Measurements from ENCODE around the gene UCHL3. TPM values are rescaled to one million over a fixed set of nuclear protein-coding genes. Genes with fewer than 3 reads are reported as not detected.
A peak's percentile ranks its signal among the peaks of the same experiment; 100 is the strongest.

The UCHL3 gene
- total RNA-seq, 1 donor from 2014 or later: 66.5 TPM

DNA sequence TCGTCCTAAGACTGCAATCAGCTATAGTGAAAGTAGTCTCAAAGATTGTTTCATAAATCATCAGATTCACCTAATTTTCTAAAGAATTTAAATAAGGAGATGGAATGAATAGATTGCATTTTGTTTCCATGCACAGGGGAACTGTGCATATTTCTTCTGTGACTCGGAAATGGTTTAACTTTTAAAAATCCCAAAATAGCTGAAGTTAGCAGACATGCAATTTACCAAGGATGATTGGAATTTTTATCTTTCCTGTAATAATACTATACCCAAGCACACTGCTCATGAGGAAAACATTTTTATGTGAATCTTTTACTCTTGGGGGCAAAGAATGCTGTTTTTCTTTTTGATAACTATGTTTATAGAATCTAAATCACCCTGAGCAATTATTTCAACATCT lies 71.6 kb downstream of the UCHL3 start:
- no peak for DNase-seq (ENCODE audit: low read depth)

DNA sequence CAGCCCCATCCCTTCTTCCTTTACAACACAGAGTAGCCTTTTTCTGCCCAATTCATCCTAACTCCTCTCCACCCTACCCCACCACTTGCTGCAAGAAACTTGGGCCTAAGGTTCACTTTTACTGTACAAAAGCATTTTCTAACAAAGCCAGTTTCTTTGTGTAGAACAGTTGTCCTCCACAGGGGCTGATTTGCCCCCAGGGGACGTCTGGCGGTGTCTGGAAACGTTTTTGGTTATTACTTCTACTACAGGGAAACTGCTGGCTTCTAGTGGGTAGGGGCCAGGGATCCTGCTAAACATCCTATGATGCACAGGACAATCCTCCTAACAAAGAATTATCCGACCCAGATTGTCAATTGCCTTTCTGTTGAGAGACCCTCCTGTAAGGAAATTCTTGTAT lies 79.2 kb downstream of the UCHL3 start:
- no peak for DNase-seq (ENCODE audit: low read depth)

DNA sequence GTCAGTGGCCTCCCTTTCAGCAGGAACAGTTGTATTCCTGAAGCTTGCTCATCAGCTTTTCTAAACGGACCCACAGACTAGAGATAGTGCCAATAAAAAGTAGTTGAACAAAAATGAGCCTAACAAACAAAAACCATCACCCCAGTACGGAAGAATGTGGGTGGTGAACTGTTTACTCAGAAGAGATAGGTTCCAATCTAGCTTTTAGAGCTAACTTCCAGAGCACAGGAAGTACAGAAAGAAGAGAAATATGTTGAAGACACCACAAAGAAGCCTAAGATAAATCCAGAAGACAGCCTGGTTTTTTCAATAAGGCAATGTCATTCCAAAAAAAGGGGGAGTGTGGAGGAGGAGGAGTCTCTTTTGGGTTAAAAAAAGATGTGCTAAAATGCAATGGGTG lies 83.7 kb downstream of the UCHL3 start:
- DNase-seq (ENCODE audit: low read depth): no peak

DNA sequence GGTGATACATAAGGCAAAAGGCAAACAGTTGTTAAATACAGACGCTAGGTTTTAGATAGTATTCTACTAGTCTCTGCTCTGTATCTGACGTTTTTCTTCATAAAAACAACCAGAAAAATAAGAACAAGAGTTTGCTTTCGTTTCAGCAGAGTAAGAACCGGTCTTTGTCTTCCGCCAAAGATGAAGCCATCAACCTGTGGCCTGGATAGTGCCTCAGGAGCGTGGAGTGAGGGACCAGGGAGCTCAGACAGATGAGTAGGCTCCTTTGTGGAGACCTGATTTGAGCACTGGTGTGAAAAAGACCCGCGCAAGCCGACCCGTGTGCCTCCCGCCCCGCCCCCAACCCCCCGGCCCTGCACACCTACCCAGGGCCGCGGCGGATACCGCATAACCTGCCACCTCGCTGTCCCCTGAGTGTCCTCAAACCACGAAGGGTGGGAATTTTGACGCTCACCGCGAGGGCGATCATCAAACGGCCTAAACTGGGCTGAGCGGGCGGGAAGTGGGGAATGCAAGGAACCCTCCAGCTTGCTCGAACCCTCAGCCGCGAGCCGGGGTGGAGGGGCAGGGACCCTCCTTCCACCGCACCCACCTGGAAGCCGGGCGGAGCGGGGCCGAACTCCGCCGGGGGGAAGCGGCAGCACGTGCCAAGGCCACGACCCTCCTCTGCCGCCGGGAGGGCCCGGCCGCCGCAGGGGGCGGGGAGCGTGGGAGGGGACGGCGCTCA lies 85.7 kb downstream of the UCHL3 start:
- no peak for DNase-seq (ENCODE audit: low read depth)

DNA sequence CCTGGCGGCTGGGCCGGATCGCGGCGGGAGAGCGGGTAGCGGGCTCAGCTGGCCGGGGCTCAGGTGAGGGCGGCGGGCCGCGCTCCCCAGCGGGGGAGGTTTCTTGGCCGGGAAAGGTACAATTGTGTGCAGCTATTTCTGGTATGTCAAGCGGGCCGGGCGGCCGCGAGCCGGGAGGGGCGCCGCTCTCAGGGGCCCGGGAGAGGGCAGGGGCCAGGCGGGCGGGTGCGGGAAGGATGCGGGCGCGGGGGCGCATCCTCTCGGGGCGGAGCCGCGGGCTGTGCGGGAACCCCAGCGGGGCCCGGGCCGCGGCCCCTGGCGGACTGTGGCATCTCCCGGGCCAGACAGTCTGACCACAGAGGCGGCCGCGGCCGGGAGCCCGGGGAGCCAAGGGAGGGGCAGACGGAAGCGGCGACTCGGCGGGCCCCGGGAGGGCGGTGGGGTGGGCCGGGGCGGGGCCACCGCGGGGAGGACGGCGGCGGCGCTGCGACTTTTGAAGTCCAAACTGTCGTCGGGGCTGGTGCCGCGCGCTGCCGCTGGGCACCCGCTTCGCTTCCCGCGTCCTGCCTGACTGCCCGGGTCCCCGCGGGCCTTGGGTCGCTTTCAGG lies 86.3 kb downstream of the UCHL3 start, which contains the start of gene LMO7:
Gene LMO7 (plus strand): TSS at position 503 of the 608 bp plus-strand sequence. CDS start 328 bp downstream, outside the sequence.
- no peak for DNase-seq (ENCODE audit: low read depth)

DNA sequence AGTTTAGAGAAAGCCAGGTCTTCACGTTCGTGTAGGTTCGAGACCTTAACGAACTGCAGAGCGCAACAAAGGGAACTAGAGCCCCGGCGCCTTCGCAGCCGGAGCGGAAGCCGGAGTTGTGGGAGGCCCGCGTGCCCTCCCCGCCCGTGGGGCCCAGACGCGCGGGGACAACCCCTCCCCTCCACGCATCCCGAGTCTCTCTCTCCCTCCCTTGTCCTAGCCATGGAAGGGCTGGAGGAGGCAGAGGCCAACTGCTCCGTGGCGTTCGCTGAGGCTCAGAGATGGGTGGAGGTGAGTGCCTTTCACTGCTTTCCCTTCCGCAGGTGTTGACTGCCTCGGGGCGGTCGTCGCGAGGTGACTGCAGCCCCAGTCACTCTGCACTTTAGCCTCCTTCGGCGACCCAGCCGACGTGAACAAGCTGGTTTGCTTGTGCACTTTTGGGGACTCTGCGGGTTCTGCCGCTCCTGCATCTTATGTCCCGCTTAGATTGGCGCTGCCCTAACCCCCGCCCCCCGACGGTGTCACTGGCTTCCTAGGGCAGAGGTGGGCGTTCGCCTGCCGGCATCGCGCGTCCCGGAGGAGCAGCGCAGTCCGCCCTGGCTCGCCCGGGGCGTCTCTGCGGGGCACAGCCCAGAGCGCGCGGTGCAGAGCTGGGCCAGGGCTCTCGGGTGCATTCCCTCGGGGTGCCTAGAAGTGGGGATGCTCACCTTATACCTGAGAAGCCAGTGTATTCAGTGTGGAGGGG lies 87.0 kb downstream of the UCHL3 start:
- DNase-seq (ENCODE audit: low read depth): no peak

DNA sequence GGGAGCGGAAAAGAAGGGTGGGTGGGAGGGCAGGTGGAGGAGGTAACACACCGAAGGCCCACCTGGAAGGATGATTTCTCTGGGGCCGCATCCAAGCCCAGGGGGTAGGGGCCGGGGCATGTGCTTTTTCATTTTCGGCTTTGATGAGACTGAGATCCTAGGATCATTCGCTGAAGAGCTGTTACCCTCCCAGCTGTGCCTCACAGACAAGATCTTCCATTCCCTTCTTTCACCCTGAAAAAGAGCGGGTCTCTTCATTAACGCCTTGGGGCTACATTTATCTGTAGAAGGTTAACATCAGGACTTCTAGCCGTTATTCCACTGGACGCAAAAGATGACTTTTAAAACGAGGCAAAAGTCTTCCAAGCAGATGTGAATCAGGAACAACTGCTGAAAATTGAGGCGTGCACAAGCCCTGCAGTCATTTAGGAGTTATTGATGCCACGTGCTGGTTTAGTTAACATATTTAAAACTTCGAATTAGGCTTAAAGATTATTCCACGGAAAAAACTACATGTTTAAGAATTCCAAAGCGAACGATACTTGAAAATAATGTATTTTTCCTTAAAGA lies 87.7 kb downstream of the UCHL3 start:
- DNase-seq (ENCODE audit: low read depth): no peak

DNA sequence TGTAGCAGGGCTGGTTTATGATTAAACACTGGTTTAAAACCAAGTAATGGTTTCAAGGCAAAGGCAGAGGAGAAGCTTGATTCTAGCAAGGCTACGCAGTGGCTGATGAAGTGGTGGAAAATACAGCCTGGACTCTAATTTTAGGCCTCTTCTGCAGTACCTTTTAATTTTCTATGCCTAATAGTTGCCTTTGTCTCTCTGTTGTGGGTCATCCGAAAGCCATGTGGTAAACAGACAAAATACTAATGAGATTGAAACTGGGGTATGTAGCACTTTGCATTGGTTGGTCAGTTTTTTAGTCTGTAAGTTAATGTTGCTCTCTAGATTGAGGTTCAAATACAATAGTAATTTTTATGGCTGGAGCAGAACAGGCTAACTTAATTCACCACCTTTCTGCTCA lies 89.9 kb downstream of the UCHL3 start:
- no peak for DNase-seq (ENCODE audit: low read depth)

DNA sequence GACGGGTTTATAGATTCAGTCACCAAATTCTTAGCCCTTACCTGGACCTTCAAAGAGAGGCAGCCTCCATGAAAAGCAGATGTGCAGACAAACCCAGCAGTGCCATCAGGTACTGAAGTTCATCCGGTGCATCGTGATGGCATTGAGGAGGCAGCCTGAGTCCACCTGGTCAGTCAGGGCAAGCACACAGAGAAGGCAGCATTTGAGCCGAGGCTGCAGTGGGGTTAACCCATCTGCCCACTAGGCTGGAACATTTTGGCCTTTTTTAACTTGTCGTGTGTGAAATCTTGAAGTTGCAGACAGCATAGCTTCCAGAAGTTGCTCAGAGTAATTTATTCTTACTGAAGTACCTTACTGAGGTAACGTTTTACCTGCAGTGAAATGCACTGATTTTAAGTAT lies 91.4 kb downstream of the UCHL3 start:
- DNase-seq (ENCODE audit: low read depth): no peak

DNA sequence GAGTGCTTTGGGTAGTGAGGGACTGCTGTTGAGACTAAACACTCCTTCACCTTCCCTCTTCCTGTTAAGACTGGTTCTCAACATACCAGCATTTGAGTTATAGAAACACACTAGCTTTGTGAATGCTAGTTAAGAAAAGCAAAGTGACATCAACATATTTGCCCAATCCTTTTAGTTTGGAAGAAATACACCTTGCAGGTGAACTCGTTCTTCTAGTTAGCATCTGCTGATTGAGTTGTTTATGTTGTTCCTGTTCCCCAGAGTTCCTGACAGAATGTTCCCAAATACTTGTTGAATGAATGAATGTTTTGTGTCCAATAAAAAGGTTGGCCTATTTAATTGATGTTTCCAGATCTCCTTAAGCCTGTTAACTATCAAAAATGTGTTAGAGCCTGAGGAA lies 93.6 kb downstream of the UCHL3 start:
- DNase-seq (ENCODE audit: low read depth): no peak

DNA sequence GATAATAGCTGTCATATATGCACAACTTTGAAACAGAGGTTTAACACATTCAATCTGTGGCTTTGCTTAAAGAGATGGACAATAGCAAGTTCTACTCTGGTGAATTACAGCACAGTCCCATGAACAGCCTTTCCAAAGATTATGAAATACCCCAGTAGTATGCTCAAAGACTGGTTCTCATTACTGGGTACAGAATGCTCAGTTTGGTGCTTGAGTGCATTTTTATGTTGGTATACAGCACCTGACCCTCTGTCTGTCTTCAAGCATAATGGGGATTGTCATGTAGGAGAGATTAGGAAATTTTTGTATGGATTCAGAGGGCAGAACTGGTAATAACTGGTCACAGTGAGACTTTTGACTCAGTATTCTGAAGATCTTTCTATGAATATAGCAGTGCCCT lies 94.1 kb downstream of the UCHL3 start:
- peak; percentile 33 for DNase-seq (ENCODE audit: low read depth)

DNA sequence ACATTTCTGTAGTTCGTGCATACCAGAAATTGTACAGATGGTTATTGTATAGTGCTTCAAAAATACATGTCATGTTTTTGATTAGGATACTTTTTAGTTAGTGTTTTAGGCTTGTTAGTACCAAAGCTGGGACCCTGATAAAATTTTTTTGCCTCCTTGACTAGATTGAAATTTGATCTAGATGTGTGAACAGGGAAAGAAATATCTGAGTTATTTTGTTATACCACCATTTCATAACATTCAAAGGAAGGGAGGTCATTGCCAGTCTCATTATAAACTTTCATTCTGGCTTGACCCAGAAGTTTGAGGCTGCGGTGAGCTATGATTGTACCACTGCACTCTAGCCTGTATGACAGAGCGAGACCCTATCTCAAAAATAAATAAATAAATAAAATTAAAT lies 95.5 kb downstream of the UCHL3 start:
- DNase-seq (ENCODE audit: low read depth): no peak

DNA sequence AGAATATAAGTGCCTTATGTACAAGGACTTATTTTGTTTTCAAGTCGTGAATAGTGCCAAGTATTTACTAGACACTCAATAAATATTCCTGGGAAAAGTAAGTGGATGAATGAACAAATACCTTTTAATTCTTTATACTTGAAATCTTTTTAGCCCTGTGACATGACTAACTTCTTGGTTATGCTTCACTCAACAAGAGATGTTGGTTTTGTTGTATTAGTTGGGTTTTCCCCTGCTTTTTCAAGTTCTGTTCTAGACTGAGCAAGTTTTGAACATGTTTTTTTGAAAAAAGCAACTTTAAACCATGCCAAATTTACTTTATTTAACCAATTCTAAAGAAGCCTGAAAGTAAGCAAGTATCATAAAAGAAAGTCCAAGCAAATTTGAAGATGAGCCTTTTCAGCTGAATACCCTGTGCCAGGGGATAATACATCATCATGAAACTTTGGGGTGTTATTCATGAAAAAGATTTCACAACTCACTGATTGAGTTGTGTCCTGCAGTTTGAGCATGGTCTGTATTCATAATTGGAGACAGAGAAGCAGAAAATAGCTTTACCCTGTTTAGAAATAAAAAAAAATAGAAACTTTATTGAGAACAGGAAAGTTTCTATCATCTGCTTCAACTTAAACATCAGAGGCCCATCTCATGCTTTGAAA lies 97.7 kb downstream of the UCHL3 start:
- DNase-seq (ENCODE audit: low read depth): peak; percentile 92

DNA sequence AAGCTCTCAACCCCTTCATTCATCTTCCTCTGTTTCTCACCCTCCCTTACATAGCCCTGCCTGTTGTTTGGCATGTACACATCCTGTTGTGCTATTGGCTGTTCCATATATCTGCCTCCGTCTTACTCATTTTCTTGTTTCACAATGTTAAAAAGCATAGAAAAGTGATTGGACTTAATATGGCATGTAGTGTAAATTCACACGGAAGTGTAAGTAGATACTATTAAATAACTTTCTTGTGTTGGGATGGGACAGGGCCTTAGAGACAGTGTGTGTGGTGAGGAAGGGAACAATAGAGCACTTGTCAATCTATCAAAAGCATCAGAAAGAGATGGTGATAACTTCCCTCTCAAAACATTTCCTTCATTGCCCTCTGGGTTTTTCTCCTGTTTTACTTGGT lies 98.9 kb downstream of the UCHL3 start:
- no peak for DNase-seq (ENCODE audit: low read depth)

DNA sequence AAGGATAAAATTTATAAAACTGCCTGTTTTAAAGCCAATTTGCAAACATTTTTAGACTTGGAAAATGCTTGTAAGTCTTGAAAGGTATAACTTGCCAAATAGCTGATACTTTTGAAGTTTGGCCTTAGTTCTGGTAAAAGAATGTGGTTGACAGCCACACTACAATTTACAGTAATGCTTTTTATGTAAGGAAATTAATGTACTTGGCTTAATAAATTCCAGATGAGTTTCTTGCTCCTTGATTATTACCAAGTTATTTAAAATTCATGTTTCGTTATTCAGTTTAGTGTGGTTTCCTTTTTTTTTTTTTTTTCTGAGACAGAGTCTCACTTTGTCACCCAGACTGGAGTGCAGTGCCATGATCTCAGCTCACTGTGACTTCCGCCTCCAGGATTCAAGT lies 101.4 kb downstream of the UCHL3 start:
- DNase-seq (ENCODE audit: low read depth): no peak

DNA sequence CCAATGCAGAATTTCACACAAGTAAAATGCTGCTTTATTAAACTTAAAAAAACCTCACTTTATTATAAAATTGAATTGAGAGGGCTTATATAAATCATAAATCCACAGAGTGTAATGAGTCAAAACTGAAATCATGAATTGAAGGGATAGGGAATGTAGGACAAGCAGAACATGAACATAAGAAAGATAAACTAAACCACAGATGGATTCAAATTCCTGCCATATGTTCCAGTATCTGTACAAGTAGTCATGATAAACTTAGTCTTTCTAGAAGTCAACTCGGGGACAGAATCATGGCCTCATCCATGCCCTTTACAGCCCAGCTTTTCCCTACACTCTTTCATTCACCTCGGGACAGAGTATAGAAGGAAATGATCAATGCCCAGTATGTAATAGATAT lies 103.1 kb downstream of the UCHL3 start:
- DNase-seq (ENCODE audit: low read depth): no peak

Other genes with a start within 250 kb of the UCHL3 start
- 15.1 and 20.1 TPM in 2 replicates for gene TBC1D4, start 67.6 kb upstream of the UCHL3 start, total RNA-seq
- gene COMMD6, start 11.9 kb upstream of the UCHL3 start, total RNA-seq: 29.7 and 37.5 TPM in 2 replicates
- 42.9 and 102 TPM in 2 replicates for gene LMO7, start 86.5 kb downstream of the UCHL3 start, total RNA-seq